Endothelial cell of umbilical vein (primary cell): ENCODE data around the gene SPTBN4. TPM values are rescaled to one million over a fixed set of nuclear protein-coding genes. Genes with fewer than 3 reads are reported as not detected.

Experiments used
- BruUV-seq: library from RNA; stranded (reverse); fragments of 400-500 nt; replicated peaks from 2 replicates; lab custom pipeline; 2021; lab: Mats Ljungman, UMichigan
- CTCF ChIA-PET: fragments of 300-600, 350-600 bp; sonication (Branson Sonifier 250); formaldehyde crosslinking; loops from one replicate; lab custom pipeline; 2021; ENCODE audit warnings: antibody characterized with exemption, inconsistent platforms; lab: Charles Lee
- POLR2A ChIA-PET: fragments of 300-600, 350-600 bp; sonication (Branson Sonifier 250); formaldehyde crosslinking; loops from one replicate; lab custom pipeline; 2021; ENCODE audit warnings: antibody characterized with exemption, inconsistent platforms; lab: Charles Lee
- DNase-seq: peaks from one replicate; pipeline ENCODE4 v3.0.0-alpha.2; 2011; ENCODE audit warnings: low read depth, low spot score
- FAIRE-seq: peaks from 2 replicates; lab custom pipeline; 2011; peaks lifted over from hg19 to GRCh38; lab: Jason Lieb, UNC
- H2AFZ ChIP-seq: 2 replicates; pipeline ENCODE4 v1.6.0; 2012; ENCODE audit warnings: low read depth, low read length, control low read depth, inconsistent platforms
- H3K27ac ChIP-seq: 2 replicates; pipeline ENCODE4 v1.5.1; 2011; ENCODE audit warnings: low read depth, mild to moderate bottlenecking, control low read depth, low read length, moderate library complexity; ENCODE audit not compliant: insufficient read depth
- H3K27me3 ChIP-seq, 2 experiments: 2 replicates each; pipeline versions ENCODE4 v1.6.0 to v1.6.1; 2011; ENCODE audit warnings: low read length in 2 of 2, mixed read lengths in 1 of 2; ENCODE audit not compliant: control insufficient read depth in 2 of 2, insufficient read depth in 2 of 2
- H3K36me3 ChIP-seq, 2 experiments: 2 replicates in 1 of 2; 3 replicates in 1 of 2; pipeline ENCODE4 v1.5.1; 2011; ENCODE audit warnings: low read length in 2 of 2, mild to moderate bottlenecking in 1 of 2, moderate library complexity in 1 of 2; ENCODE audit not compliant: control insufficient read depth in 2 of 2, insufficient read depth in 2 of 2; ENCODE audit errors: extremely low read depth in 1 of 2
- H3K4me1 ChIP-seq: 3 replicates; pipeline ENCODE4 v1.5.1; 2011; ENCODE audit warnings: mild to moderate bottlenecking, low read length; ENCODE audit not compliant: control insufficient read depth, insufficient read depth; ENCODE audit errors: extremely low read depth
- H3K4me2 ChIP-seq: 2 replicates; pipeline ENCODE4 v1.6.1; 2011; ENCODE audit warnings: low read length, control low read depth, mixed read lengths; ENCODE audit not compliant: insufficient read depth
- H3K4me3 ChIP-seq, 3 experiments: fragments of 200-600 bp in 1 of 3; sonication (generic), shearing (Covaris generic) in 1 of 3; replicated peaks in 1 of 3; 2 replicates each; pipeline ENCODE4 v1.5.1; 2011 to 2016; ENCODE audit warnings: control low read depth in 3 of 3, low read length in 3 of 3, mild to moderate bottlenecking in 2 of 3, inconsistent platforms in 1 of 3, low read depth in 1 of 3, moderate library complexity in 1 of 3; ENCODE audit not compliant: insufficient read depth in 1 of 3
- H3K79me2 ChIP-seq: 2 replicates; pipeline ENCODE4 v1.6.0; 2012; ENCODE audit warnings: low read length, inconsistent platforms; ENCODE audit not compliant: control insufficient read depth, insufficient read depth
- H3K9ac ChIP-seq: replicated peaks from 2 replicates; pipeline ENCODE3; 2011; ENCODE audit warnings: low read length, control low read depth; ENCODE audit not compliant: insufficient read depth; ENCODE audit errors: extremely low read depth
- H3K9me1 ChIP-seq: replicated peaks from 3 replicates; pipeline ENCODE4 v1.6.0; 2011; ENCODE audit warnings: mild to moderate bottlenecking, low read length; ENCODE audit not compliant: control insufficient read depth, insufficient read depth; ENCODE audit errors: extremely low read depth
- H3K9me3 ChIP-seq: replicated peaks from 2 replicates; pipeline ENCODE4 v1.5.1; 2012; ENCODE audit warnings: low read length, inconsistent platforms; ENCODE audit not compliant: control insufficient read depth, insufficient read depth
- H4K20me1 ChIP-seq: replicated peaks from 2 replicates; pipeline ENCODE3; 2011; ENCODE audit warnings: mild to moderate bottlenecking, low read length; ENCODE audit not compliant: control insufficient read depth, insufficient read depth; ENCODE audit errors: extremely low read depth
- CTCF ChIP-seq, 2 donors: IDR thresholded peaks; 1 replicate in 1 of 2; 2 replicates in 1 of 2; pipeline ENCODE4 v1.5.1; 2011; ENCODE audit warnings: low read length in 2 of 2, mild to moderate bottlenecking in 2 of 2, moderate library complexity in 2 of 2, control low read depth in 1 of 2, inconsistent platforms in 1 of 2, low read depth in 1 of 2; ENCODE audit not compliant: insufficient read depth in 1 of 2; ENCODE audit errors: extremely low read depth in 1 of 2
- EZH2 ChIP-seq: IDR thresholded peaks from 2 replicates; pipeline ENCODE4 v1.6.1; 2012; ENCODE audit warnings: borderline replicate concordance, low read depth, mild to moderate bottlenecking, moderate library complexity, low read length, inconsistent platforms; ENCODE audit not compliant: severe bottlenecking
- FOS ChIP-seq: IDR thresholded peaks from 2 replicates; pipeline ENCODE4 v1.6.1; 2011; ENCODE audit warnings: mild to moderate bottlenecking, low read length, moderate library complexity, borderline replicate concordance; ENCODE audit not compliant: insufficient read depth
- GATA2 ChIP-seq: IDR thresholded peaks from 2 replicates; pipeline ENCODE4 v1.7.0; 2011; ENCODE audit warnings: low read depth, mild to moderate bottlenecking, moderate library complexity, mixed read lengths, low read length; ENCODE audit not compliant: insufficient read length, insufficient read depth
- JUN ChIP-seq: IDR thresholded peaks from 2 replicates; pipeline ENCODE4 v1.6.1; 2011; ENCODE audit warnings: borderline replicate concordance, low read depth; ENCODE audit not compliant: insufficient read length, insufficient read depth
- MAX ChIP-seq: IDR thresholded peaks from 2 replicates; pipeline ENCODE4 v1.6.1; 2011; ENCODE audit not compliant: insufficient read depth, insufficient read length
- MYC ChIP-seq: IDR thresholded peaks from one replicate; pipeline ENCODE4 v1.6.1; 2011; ENCODE audit warnings: mild to moderate bottlenecking, low read depth, low read length
- POLR2A ChIP-seq: IDR thresholded peaks from 2 replicates; pipeline ENCODE4 v1.6.1; 2012; ENCODE audit warnings: low read depth, mild to moderate bottlenecking, control low read depth, low read length
- POLR2AphosphoS5 ChIP-seq: IDR thresholded peaks from 2 replicates; pipeline ENCODE4 v1.6.1; 2012; ENCODE audit warnings: low read depth, mild to moderate bottlenecking, control low read depth, low read length, moderate library complexity; ENCODE audit not compliant: insufficient read depth
- dilution Hi-C: fragments of 300-500 bp; cut with MboI; formaldehyde crosslinking; loops from one replicate; pipeline ENCODE4 v1.15.0; 2019; ENCODE audit warnings: low sequenced_read_pairs; ENCODE audit not compliant: extremely low pct_ligation_motif_present
- intact Hi-C: fragments of 100-400 bp; cut with micrococcal nuclease; formaldehyde crosslinking; loops from one replicate; pipeline ENCODE4 v1.10.0; 2022
- polyA plus RNA-seq, 4 experiments: library from polyadenylated mRNA; depleted of rRNA in 3 of 4; stranded (reverse) in 3 of 4; unstranded in 1 of 4; fragments of >200 nt; gene quantifications; 2 replicates each; pipeline versions ENCODE4 v1.2.1 to v1.2.3, GENCODE V29; 2011 to 2012; ENCODE audit warnings: missing spikeins in 1 of 4
- total RNA-seq: library from RNA; stranded (reverse); gene quantifications from 2 replicates; pipeline ENCODE4 v1.2.3, GENCODE V29; 2021

The SPTBN4 gene
- total and polyA plus RNA-seq, 2 donors (not counting 3 experiments of a cell fraction or from before 2014, with no cell fraction given): 0.33 TPM; not detected in 1

DNA sequence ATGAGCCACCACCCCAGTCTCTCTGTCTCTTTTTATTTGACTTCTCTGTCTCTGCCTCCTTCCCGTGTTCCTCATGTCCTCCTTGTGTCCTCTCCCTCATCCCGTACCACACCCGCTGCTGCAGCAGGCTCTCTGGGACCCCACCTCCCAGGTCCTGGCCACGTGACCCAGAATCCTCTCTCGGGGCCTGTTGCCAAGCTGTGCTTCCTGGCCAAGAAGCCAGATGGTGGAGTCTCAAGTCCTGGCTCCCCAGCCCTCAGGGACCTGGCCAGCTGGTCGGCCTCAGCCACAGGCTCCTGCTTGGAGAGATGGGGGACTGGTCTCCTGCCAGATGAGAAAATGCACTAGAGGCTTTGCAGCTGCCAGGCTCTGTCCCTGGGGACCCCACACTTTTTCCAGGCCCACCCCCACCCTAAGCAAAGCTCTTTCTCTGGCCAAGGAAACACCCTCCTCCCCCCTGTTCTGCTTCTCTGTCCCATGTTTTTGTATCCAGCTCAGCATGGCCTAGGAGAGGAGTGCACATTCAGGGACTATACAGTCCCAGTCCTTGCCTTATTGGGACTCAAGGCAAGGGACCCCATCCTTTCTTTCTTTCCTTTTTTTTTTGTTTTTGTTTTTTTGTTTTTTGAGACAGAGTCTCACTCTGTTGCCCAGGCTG is 75.5 kb downstream of the SPTBN4 start:
- BruUV-seq: no TSS peak
- POLR2A ChIA-PET: no interaction called here
- Histone ChIP-seq H4K20me1 (no peaks in the 10 kb centered on the region), H3K27me3 (no peaks in the 10 kb centered on the region), H3K9me3 (no peaks in the 10 kb centered on the region), H3K36me3 (no peaks in the 10 kb centered on the region), H3K4me1 (no peaks in the 10 kb centered on the region), H3K4me3 (no peak overlapping the region), H3K4me2 (no peak overlapping the region), H2AFZ (no peak overlapping the region), H3K9ac (no peak overlapping the region), H3K79me2 (no peaks in the 10 kb centered on the region), H3K27ac (no peak overlapping the region), H3K9me1 (no peaks in the 10 kb centered on the region)
- CTCF ChIA-PET: interaction anchor here (1.0 to 4.8 kb wide), 10 partner anchors 8 to 92 kb away, joined by 3 to 48 read pairs (median 6); partner anchors contain the start of gene LTBP4
- DNase-seq (no peak), FAIRE-seq (no peak)
- TF ChIP-seq MAX (no peak), POLR2A (no peak)
- dilution Hi-C loops: no loop called here
- intact Hi-C loops: no loop called here

GRCh38 chr19:40543029-40543597 is 76.3 kb downstream of the SPTBN4 start:
- Histone ChIP-seq H3K4me2 (no peak overlapping the region), H3K27me3 (no peaks in the 10 kb centered on the region), H3K4me1 (no peaks in the 10 kb centered on the region), H3K27ac (no peak overlapping the region), H3K36me3 (no peaks in the 10 kb centered on the region), H3K4me3 (no peak overlapping the region), H3K9ac (no peak overlapping the region), H3K79me2 (no peaks in the 10 kb centered on the region), H3K9me3 (no peaks in the 10 kb centered on the region), H3K9me1 (no peaks in the 10 kb centered on the region), H2AFZ (no peak overlapping the region), H4K20me1 (no peaks in the 10 kb centered on the region)
- ChIA-PET POLR2A (no interaction called here), CTCF (interaction anchor here (1.1 to 4.8 kb wide), 3 partner anchors 16 to 91 kb away, joined by 3 to 48 read pairs (median 37); partner anchors contain the start of gene LTBP4)
- no peak for FAIRE-seq
- dilution Hi-C loops: no loop called here
- intact Hi-C loops: no loop called here
- no peak for DNase-seq
- no TSS peak for BruUV-seq
- TF ChIP-seq JUN (no peak), POLR2AphosphoS5 (no peak), FOS (no peak), MAX (no peak), GATA2 (no peak), POLR2A (no peak), CTCF (IDR thresholded peaks at IDR 0.05; ENCODE audit: extremely low read depth in 1 of 2, insufficient read depth in 1 of 2, low read depth in 1 of 2, low read length in 2 of 2) (no peak), MYC (no peak), EZH2 (no peak)
